DOHH2 (cell line): ENCODE data around the gene RAX2.

ENCODE experiments used
- H3F3A ChIP-seq: fragments of 200-600 bp; sonication (generic), shearing (Covaris generic); 2 replicates; pipeline ENCODE4 v1.6.0; 2016; ENCODE audit warnings: antibody characterized with exemption, mild to moderate bottlenecking; ENCODE audit not compliant: control insufficient read depth, insufficient read depth
- H3K27ac ChIP-seq: fragments of 200-600 bp; sonication (generic); 2 replicates; pipeline ENCODE4 v1.5.1; 2014; ENCODE audit warnings: low read depth, mild to moderate bottlenecking, low read length, moderate library complexity
- H3K27me3 ChIP-seq: fragments of 200-600 bp; sonication (generic); 2 replicates; pipeline ENCODE4 v1.6.1; 2014; ENCODE audit warnings: mild to moderate bottlenecking, low read length, mixed read lengths; ENCODE audit not compliant: control insufficient read depth
- H3K36me3 ChIP-seq: fragments of 200-600 bp; sonication (generic); 2 replicates; pipeline ENCODE4 v1.6.1; 2014; ENCODE audit warnings: mild to moderate bottlenecking, low read length, moderate library complexity, mixed read lengths; ENCODE audit not compliant: control insufficient read depth
- H3K4me1 ChIP-seq: fragments of 200-600 bp; sonication (generic); 2 replicates; pipeline ENCODE4 v1.6.1; 2014; ENCODE audit warnings: mild to moderate bottlenecking, low read length, mixed read lengths; ENCODE audit not compliant: control insufficient read depth
- H3K4me2 ChIP-seq: fragments of 200-600 bp; sonication (generic); 2 replicates; pipeline ENCODE4 v1.6.0; 2014; ENCODE audit warnings: mild to moderate bottlenecking, low read length, moderate library complexity
- H3K4me3 ChIP-seq: fragments of 200-600 bp; sonication (generic); 2 replicates; pipeline ENCODE4 v1.5.1; 2014; ENCODE audit warnings: mild to moderate bottlenecking, low read length, mixed read lengths
- H3K79me2 ChIP-seq: fragments of 200-600 bp; sonication (generic); 2 replicates; pipeline ENCODE4 v1.6.1; 2014; ENCODE audit warnings: mild to moderate bottlenecking, low read length, mixed read lengths; ENCODE audit not compliant: control insufficient read depth
- H3K9me2 ChIP-seq: fragments of 200-600 bp; sonication (generic); replicated peaks from 2 replicates; pipeline ENCODE4 v1.6.1; 2014; ENCODE audit warnings: mild to moderate bottlenecking, low read length, mixed read lengths; ENCODE audit not compliant: control insufficient read depth
- H3K9me3 ChIP-seq: fragments of 200-600 bp; sonication (generic); 2 replicates; pipeline ENCODE4 v1.6.1; 2014; ENCODE audit warnings: antibody characterized with exemption, low read length, mixed read lengths; ENCODE audit not compliant: control insufficient read depth, insufficient read depth
- H4K20me1 ChIP-seq: fragments of 200-600 bp; sonication (generic); 2 replicates; pipeline ENCODE4 v1.6.0; 2014; ENCODE audit warnings: low read depth, mild to moderate bottlenecking, antibody characterized with exemption, low read length, moderate library complexity; ENCODE audit not compliant: control insufficient read depth, insufficient read depth
- CTCF ChIP-seq: fragments of 200-600 bp; sonication (generic); IDR thresholded peaks from one replicate; pipeline ENCODE4 v1.5.1; 2014; ENCODE audit warnings: antibody characterized with exemption, mild to moderate bottlenecking, low read depth, low read length; ENCODE audit not compliant: poor library complexity, severe bottlenecking
- EZH2phosphoT487 ChIP-seq: fragments of 200-600 bp; sonication (generic); IDR thresholded peaks from 2 replicates; pipeline ENCODE4 v1.6.1; 2017; ENCODE audit warnings: borderline replicate concordance, mild to moderate bottlenecking, antibody characterized with exemption, low read length, moderate library complexity, mixed read lengths

Gene RAX2

DNA sequence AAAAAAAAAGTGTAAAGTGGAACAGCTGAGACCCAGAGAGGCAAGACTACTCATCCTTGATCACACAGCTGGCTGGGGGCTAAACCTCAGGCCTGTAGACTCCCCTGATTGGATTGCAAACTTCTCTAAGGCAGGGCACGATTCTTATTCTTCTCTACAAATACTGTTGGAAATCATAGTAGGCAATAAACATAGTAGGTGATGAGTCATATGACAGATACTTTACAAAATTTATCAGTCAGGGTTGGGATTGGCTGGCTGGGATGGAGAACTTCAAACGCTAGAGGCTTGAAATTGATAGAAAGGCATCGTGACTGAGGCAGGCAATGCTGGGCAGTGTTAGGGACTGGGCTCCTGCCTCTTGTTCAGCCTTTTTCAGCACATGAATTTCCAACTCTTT, 20.1 kb upstream of the RAX2 start:
- H4K20me1 ChIP-seq: no peaks in the 10 kb centered on the region
- H3K27me3 ChIP-seq: no peaks in the 10 kb centered on the region
- H3K4me1 ChIP-seq: no peaks in the 10 kb centered on the region
- no peak overlapping the region for H3K27ac ChIP-seq
- H3K4me2 ChIP-seq: no peak overlapping the region
- TF ChIP-seq EZH2phosphoT487 (no peak), CTCF (no peak)
- H3K9me2 ChIP-seq: no peaks in the 10 kb centered on the region
- no peaks in the 10 kb centered on the region for H3K9me3 ChIP-seq
- no peaks in the 10 kb centered on the region for H3K79me2 ChIP-seq
- H3K4me3 ChIP-seq: no peak overlapping the region
- no peaks in the 10 kb centered on the region for H3K36me3 ChIP-seq
- H3F3A ChIP-seq: no peaks in the 10 kb centered on the region

GRCh38 chr19:3790941-3791340, 18.9 kb upstream of the RAX2 start:
- Histone ChIP-seq H3K27me3 (no peaks in the 10 kb centered on the region), H3K79me2 (no peaks in the 10 kb centered on the region), H3K27ac (no peak overlapping the region), H3K36me3 (no peaks in the 10 kb centered on the region), H3K9me3 (no peaks in the 10 kb centered on the region), H3K4me2 (no peak overlapping the region), H3K4me3 (no peak overlapping the region), H3K4me1 (no peaks in the 10 kb centered on the region), H3F3A (no peaks in the 10 kb centered on the region), H4K20me1 (no peaks in the 10 kb centered on the region), H3K9me2 (no peaks in the 10 kb centered on the region)
- no peak for TF ChIP-seq CTCF
- no peak for TF ChIP-seq EZH2phosphoT487

GRCh38 chr19:3790209-3790734, 18.2 kb upstream of the RAX2 start:
- H3F3A ChIP-seq: no peaks in the 10 kb centered on the region

More at GRCh38 chr19:3790209-3790734, 18.2 kb upstream of the RAX2 start:
- TF ChIP-seq EZH2phosphoT487 (no peak), CTCF (no peak)
- H3K9me3 ChIP-seq: no peaks in the 10 kb centered on the region
- H4K20me1 ChIP-seq: no peaks in the 10 kb centered on the region
- H3K36me3 ChIP-seq: no peaks in the 10 kb centered on the region
- no peaks in the 10 kb centered on the region for H3K9me2 ChIP-seq
- H3K4me2 ChIP-seq: no peak overlapping the region
- H3K4me3 ChIP-seq: no peak overlapping the region
- peaks cover 4% of the 10 kb centered on the region; the same call in 1 of the 2 replicates for H3K27me3 ChIP-seq
- no peaks in the 10 kb centered on the region for H3K4me1 ChIP-seq
- H3K79me2 ChIP-seq: no peaks in the 10 kb centered on the region
- no peak overlapping the region for H3K27ac ChIP-seq
